ENCODE results near the gene ARHGAP8. TPM values are rescaled to one million over a fixed set of nuclear protein-coding genes. Genes with fewer than 3 reads are reported as not detected.

Gene ARHGAP8
- total and polyA plus RNA-seq, 2 of the 13 experiments (the other 11 are each of a cell fraction or from before 2014, with no cell fraction given), result 0.07 TPM; not detected in 1

GRCh38 chr22:44748524-44748923, 3.9 kb upstream of the ARHGAP8 start:
- CTCF ChIA-PET (ENCODE audit: low intra/inter-chr PET ratio, low total read pairs), result no interaction called here

More at GRCh38 chr22:44748524-44748923, 3.9 kb upstream of the ARHGAP8 start:
- no peak overlapping the region for H3K4me3 ChIP-seq (replicated peaks in 1 of 3; ENCODE audit: insufficient read depth in 1 of 3, low read depth in 2 of 3, low read length in 3 of 3)
- no peak overlapping the region for H3K9ac ChIP-seq (ENCODE audit: insufficient read depth, low read depth, low read length)
- no peak for FAIRE-seq
- H3K27ac ChIP-seq (ENCODE audit: extremely low read length, insufficient read depth, low read length), result no peak overlapping the region
- no peak for ATAC-seq
- POLR2A ChIA-PET, result no interaction called here
- WGBS (ENCODE audit: low lambda C conversion rate), result 66% methylated on average over 7 of the region's 7 CpGs
- intact Hi-C loops (cut with micrococcal nuclease; ENCODE audit: unreplicated experiment), result no loop called here
- peaks cover 21% of the 10 kb centered on the region for H3K4me1 ChIP-seq (ENCODE audit: insufficient read depth, low read length)
- no peak overlapping the region for H2AFZ ChIP-seq (ENCODE audit: low read length)
- DNase-seq (ENCODE audit: low spot score), result no peak
- no TSS peak for BruUV-seq (replicated peaks)
- no peaks in the 10 kb centered on the region for H3K9me3 ChIP-seq (ENCODE audit: low read length)
- H3K27me3 ChIP-seq (ENCODE audit: control insufficient read depth in 1 of 2, insufficient read depth in 2 of 2, low read length in 2 of 2), result peaks cover 1 to 6% of the 10 kb centered on the region in 2 experiments; a peak in 3 of 5 replicates
- TF ChIP-seq PTBP1 (IDR thresholded peaks at IDR 0.05; ENCODE audit: low read depth, low read length, poor library complexity, severe bottlenecking) (no peak), ZNF790 (CRISPR knock-in tag; IDR thresholded peaks at IDR 0.05; ENCODE audit: borderline replicate concordance) (no peak), MZF1 (CRISPR knock-in tag; IDR thresholded peaks at IDR 0.05; ENCODE audit: borderline replicate concordance) (no peak), PAX8 (CRISPR knock-in tag; IDR thresholded peaks at IDR 0.05; ENCODE audit: borderline replicate concordance) (no peak), ZNF83 (CRISPR knock-in tag; IDR thresholded peaks at IDR 0.05; ENCODE audit: borderline replicate concordance) (no peak), ZFP90 (CRISPR knock-in tag; IDR thresholded peaks at IDR 0.05; ENCODE audit: borderline replicate concordance) (no peak), GLMP (CRISPR knock-in tag; IDR thresholded peaks at IDR 0.05; ENCODE audit: borderline replicate concordance) (no peak), CCAR2 (optimal IDR thresholded peaks at IDR 0.05; ENCODE audit: low read depth, low read length) (no peak), DZIP1 (CRISPR knock-in tag; IDR thresholded peaks at IDR 0.05) (no peak), ZFP37 (CRISPR knock-in tag; IDR thresholded peaks at IDR 0.05; ENCODE audit: borderline replicate concordance) (no peak), ZNF317 (CRISPR knock-in tag; IDR thresholded peaks at IDR 0.05) (no peak), ZNF619 (CRISPR knock-in tag; IDR thresholded peaks at IDR 0.05) (no peak), ZNF616 (CRISPR knock-in tag; IDR thresholded peaks at IDR 0.05; ENCODE audit: low read depth) (no peak), NCOA2 (CRISPR knock-in tag; IDR thresholded peaks at IDR 0.05) (no peak)
- TF ChIP-seq, protein P1, sequence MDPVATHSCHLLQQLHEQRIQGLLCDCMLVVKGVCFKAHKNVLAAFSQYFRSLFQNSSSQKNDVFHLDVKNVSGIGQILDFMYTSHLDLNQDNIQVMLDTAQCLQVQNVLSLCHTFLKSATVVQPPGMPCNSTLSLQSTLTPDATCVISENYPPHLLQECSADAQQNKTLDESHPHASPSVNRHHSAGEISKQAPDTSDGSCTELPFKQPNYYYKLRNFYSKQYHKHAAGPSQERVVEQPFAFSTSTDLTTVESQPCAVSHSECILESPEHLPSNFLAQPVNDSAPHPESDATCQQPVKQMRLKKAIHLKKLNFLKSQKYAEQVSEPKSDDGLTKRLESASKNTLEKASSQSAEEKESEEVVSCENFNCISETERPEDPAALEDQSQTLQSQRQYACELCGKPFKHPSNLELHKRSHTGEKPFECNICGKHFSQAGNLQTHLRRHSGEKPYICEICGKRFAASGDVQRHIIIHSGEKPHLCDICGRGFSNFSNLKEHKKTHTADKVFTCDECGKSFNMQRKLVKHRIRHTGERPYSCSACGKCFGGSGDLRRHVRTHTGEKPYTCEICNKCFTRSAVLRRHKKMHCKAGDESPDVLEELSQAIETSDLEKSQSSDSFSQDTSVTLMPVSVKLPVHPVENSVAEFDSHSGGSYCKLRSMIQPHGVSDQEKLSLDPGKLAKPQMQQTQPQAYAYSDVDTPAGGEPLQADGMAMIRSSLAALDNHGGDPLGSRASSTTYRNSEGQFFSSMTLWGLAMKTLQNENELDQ (CRISPR knock-in tag; IDR thresholded peaks at IDR 0.05; ENCODE audit: borderline replicate concordance), result no peak
- TF ChIP-seq, protein P2, sequence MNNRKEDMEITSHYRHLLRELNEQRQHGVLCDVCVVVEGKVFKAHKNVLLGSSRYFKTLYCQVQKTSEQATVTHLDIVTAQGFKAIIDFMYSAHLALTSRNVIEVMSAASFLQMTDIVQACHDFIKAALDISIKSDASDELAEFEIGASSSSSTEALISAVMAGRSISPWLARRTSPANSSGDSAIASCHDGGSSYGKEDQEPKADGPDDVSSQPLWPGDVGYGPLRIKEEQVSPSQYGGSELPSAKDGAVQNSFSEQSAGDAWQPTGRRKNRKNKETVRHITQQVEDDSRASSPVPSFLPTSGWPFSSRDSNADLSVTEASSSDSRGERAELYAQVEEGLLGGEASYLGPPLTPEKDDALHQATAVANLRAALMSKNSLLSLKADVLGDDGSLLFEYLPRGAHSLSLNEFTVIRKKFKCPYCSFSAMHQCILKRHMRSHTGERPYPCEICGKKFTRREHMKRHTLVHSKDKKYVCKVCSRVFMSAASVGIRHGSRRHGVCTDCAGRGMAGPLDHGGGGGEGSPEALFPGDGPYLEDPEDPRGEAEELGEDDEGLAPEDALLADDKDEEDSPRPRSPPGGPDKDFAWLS (CRISPR knock-in tag; IDR thresholded peaks at IDR 0.05; ENCODE audit: borderline replicate concordance), result no peak
- no peaks in the 10 kb centered on the region for H3K36me3 ChIP-seq (replicated peaks in 1 of 2; ENCODE audit: control insufficient read depth in 1 of 2, insufficient read depth in 2 of 2, low read length in 2 of 2)
- H3K4me2 ChIP-seq (ENCODE audit: low read depth, low read length), result no peak overlapping the region
- H4K20me1 ChIP-seq (ENCODE audit: insufficient read depth, low read length), result no peaks in the 10 kb centered on the region
- in situ Hi-C loops (cut with HindIII; ENCODE audit: extremely low pct_ligation_motif_present, low pct_unique_long_range_greater_than_20kb), result no loop called here
- no peaks in the 10 kb centered on the region for H3K79me2 ChIP-seq (ENCODE audit: insufficient read depth, low read length)
